IPS DF 6.9 (cell line): Measurements from ENCODE around the gene TMPRSS4.
A peak's percentile ranks its signal among the peaks of the same experiment; 100 is the strongest.

Experiments used
- DNase-seq: peaks from one replicate; pipeline ENCODE4 v3.0.0-alpha.2; 2013; ENCODE audit warnings: low read depth, low spot score
- H3K27ac ChIP-seq: one replicate; pipeline ENCODE4 v1.5.1; 2013; ENCODE audit warnings: low read length, control low read depth
- H3K27me3 ChIP-seq: 2 replicates; pipeline ENCODE4 v1.6.1; 2013; ENCODE audit warnings: mild to moderate bottlenecking, low read length; ENCODE audit not compliant: control insufficient read depth, insufficient read depth
- H3K36me3 ChIP-seq: 2 replicates; pipeline ENCODE4 v1.6.1; 2013; ENCODE audit warnings: low read length; ENCODE audit not compliant: control insufficient read depth, insufficient read depth
- H3K4me1 ChIP-seq: 2 replicates; pipeline ENCODE4 v1.6.1; 2013; ENCODE audit warnings: low read length; ENCODE audit not compliant: control insufficient read depth, insufficient read depth
- H3K4me3 ChIP-seq: 2 replicates; pipeline ENCODE4 v1.5.1; 2013; ENCODE audit warnings: mild to moderate bottlenecking, low read length
- H3K9me3 ChIP-seq: 2 replicates; pipeline ENCODE4 v1.6.1; 2013; ENCODE audit warnings: low read length, inconsistent platforms; ENCODE audit not compliant: control insufficient read depth, insufficient read depth
- WGBS: extraction: QIAGEN DNeasy Blood & Tissue Kit; methylation state at CpG from one replicate; pipeline ENCODE4 v1.1.7; 2013; ENCODE audit warnings: mixed read lengths, missing lambda C conversion rate; ENCODE audit not compliant: insufficient read length, insufficient coverage; 5-methylcytosine and 5-hydroxymethylcytosine counted together

Gene TMPRSS4

DNA sequence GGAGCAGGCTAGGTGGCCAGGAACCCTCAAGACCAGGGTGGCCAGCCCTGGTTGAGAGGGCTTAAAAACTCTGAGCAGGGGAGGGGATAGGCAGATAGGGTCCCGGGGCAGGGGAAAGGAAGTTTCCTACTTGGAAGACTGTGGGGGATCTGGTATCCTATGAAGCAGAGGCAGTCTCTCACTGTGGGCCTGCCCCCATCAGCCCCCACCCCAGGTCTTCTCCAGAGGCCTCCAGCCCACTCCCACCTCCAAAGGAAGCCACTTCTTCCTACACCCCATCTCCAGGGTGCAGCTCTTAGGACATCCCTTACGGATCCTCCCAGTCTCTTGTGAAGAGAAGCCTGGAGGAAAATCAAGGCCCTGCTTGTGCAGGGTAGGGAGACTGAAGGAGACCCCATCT lies 59.5 kb downstream of the TMPRSS4 start:
- no peaks in the 10 kb centered on the region for H3K36me3 ChIP-seq
- no peaks in the 10 kb centered on the region for H3K27me3 ChIP-seq
- no peak overlapping the region for H3K27ac ChIP-seq
- no CpG with 5 or more reads among the region's 2 CpGs for WGBS
- H3K4me1 ChIP-seq: no peaks in the 10 kb centered on the region; the same call in 1 of the 2 replicates
- no peak for DNase-seq
- H3K4me3 ChIP-seq: no peak overlapping the region
- H3K9me3 ChIP-seq: no peaks in the 10 kb centered on the region

DNA sequence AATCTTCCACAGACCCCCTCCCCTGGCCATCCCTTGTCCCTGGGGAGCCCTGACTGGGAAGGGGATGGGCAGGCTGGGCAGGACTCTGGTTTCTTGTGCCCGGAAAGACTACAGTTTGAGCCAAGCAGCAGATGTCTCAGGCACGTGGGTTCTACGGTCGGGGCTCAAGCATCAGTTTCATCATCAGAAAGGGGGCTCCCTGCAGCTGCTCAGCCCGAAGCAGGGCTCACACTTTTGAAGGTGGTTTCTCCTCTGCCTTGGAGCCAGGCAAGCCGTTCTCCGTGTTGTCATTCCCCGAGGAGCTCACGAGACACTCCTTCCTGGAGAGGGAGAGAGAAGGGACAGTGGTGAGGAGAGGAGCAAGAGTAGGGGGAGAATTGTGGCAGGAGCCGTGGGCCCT lies 59.9 kb downstream of the TMPRSS4 start:
- no peaks in the 10 kb centered on the region for H3K9me3 ChIP-seq
- no peaks in the 10 kb centered on the region for H3K36me3 ChIP-seq
- H3K4me1 ChIP-seq: no peaks in the 10 kb centered on the region; the same call in 1 of the 2 replicates
- H3K27me3 ChIP-seq: no peaks in the 10 kb centered on the region
- no peak overlapping the region for H3K27ac ChIP-seq
- H3K4me3 ChIP-seq: no peak overlapping the region
- no CpG with 5 or more reads among the region's 10 CpGs for WGBS
- no peak for DNase-seq

DNA sequence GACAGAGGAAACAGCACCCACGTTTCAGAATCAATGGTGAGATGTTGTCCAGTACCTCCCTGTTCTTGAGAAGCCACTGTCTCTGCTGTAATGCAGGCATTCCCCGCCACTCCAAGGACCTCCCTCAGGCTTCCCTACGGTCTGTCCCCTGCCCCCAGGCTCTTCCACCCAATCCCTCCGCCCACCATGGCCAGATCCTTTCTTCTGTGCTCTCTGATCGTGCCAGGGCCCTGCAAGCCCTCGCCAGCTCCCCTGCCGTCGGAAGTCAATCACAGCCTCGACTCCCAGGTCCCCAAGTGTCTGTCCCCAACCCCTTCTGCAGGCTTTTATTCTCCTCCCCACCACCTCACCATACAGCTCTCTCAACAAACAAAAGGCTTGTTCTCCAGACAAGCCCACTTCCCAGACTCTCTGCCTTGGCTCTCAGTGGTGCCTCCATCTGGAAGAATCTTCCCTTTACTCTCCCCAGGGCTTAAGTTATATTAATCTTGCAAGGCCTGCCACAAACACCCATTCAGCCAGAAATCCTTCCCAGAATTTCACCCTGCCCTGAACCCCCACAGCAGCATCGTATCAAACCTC lies 62.1 kb downstream of the TMPRSS4 start:
- no peak for DNase-seq
- no CpG with 5 or more reads among the region's 10 CpGs for WGBS
- Histone ChIP-seq H3K27ac (no peak overlapping the region), H3K4me1 (no peaks in the 10 kb centered on the region; the same call in 1 of the 2 replicates), H3K9me3 (no peaks in the 10 kb centered on the region), H3K27me3 (no peaks in the 10 kb centered on the region; the same call in 1 of the 2 replicates), H3K4me3 (no peak overlapping the region), H3K36me3 (no peaks in the 10 kb centered on the region)

DNA sequence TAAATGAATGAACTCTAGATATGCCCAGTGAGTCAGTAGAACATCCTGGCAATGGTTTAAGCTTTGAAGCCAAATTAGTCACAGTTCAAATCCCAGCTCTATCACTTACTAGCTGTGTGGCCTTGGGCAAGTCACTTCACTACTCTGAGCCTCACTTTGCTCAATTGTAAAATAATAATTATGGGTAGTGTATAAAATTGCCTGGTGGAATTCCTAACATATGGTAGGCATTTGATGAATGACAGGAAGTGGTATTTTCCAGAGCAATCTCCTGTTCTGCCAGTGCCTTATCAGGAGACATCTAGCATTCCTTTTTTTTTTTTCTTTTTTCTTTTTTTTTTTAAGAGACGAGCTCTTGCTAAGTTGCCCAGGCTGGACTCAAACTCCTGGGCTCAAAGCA lies 62.7 kb downstream of the TMPRSS4 start:
- Histone ChIP-seq H3K4me3 (no peak overlapping the region), H3K4me1 (no peaks in the 10 kb centered on the region; the same call in 1 of the 2 replicates), H3K36me3 (no peaks in the 10 kb centered on the region), H3K9me3 (no peaks in the 10 kb centered on the region), H3K27me3 (no peaks in the 10 kb centered on the region; the same call in 1 of the 2 replicates), H3K27ac (no peak overlapping the region)
- WGBS: no CpG with 5 or more reads among the region's 1 CpG
- no peak for DNase-seq

DNA sequence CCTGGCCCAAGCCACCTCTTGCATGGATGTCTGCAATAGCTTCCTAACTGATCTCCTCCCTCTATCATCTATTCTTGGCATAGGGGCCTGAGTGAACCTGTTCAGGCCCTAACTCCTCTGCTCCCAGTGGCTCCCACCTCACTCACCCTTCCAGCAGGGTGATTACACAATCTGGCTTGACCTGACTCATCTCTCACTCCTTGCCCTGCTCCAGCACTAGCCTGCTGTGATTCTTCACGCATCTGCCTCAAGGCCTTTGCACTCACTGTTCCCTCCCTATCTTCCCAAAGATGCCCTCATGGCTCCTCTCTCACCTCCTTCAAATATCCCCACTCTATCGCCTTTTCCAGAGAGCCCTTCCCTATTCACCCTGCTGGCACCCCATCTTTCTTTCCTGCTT lies 65.2 kb downstream of the TMPRSS4 start:
- DNase-seq: no peak
- Histone ChIP-seq H3K4me1 (no peaks in the 10 kb centered on the region; the same call in 1 of the 2 replicates), H3K27ac (no peak overlapping the region), H3K27me3 (peaks cover 5% of the 10 kb centered on the region; the same call in 1 of the 2 replicates), H3K9me3 (no peaks in the 10 kb centered on the region), H3K4me3 (no peak overlapping the region), H3K36me3 (no peaks in the 10 kb centered on the region)
- WGBS: no CpG with 5 or more reads among the region's 2 CpGs

DNA sequence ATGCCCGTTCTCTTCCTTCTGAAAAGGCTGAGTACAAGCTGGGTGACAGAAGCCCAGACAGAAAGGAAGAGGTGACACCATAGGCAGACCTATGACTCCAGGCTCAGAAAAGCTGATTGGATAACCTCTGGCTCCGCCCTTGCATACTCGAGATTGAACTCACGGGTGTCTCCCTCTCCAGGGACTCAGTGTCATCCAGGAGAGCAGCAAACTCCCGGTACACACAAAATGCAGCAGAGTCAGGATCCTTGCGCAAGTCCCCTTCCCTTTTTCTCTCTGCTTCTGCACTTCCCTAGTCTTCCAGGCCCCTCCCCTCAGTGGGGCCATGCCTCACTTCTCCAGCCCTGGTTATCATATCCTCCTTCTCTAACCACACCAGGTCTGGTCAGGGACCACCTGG lies 65.9 kb downstream of the TMPRSS4 start:
- DNase-seq: no peak
- WGBS: no CpG with 5 or more reads among the region's 6 CpGs
- no peak overlapping the region for H3K4me3 ChIP-seq

DNA sequence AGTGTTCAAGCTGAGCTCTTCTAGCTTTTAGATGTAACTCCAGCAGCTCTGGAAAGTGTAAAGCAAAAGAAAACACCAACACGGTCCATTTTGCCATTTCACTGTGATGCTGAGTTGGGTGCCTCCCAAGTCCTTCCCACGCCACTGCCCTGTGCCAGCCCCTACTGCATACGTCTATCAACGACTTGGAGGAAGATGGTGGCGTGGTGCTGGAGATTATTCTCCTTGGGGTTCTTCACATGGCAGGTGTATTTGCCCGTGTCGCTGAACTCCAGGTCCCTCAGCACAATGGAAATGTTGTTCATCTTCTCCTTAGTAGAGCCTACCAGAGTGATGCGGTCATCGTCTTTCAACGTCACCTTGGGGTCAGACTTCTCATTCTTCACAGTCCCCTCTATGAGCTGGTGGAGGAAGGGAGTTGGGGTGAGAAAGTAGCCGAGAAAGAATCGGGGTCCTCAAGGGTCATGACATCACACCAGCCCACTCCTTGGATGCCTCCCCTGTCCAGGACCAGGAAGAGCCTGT lies 66.8 kb downstream of the TMPRSS4 start:
- Histone ChIP-seq H3K9me3 (no peaks in the 10 kb centered on the region), H3K27ac (no peak overlapping the region), H3K4me3 (no peak overlapping the region), H3K36me3 (no peaks in the 10 kb centered on the region), H3K4me1 (no peaks in the 10 kb centered on the region; the same call in 1 of the 2 replicates), H3K27me3 (peaks cover 5% of the 10 kb centered on the region; the same call in 1 of the 2 replicates)
- no CpG with 5 or more reads among the region's 12 CpGs for WGBS
- DNase-seq: no peak

More for the DNA sequence above, 65.9 kb downstream of the TMPRSS4 start:
- no peaks in the 10 kb centered on the region for H3K9me3 ChIP-seq
- H3K36me3 ChIP-seq: no peaks in the 10 kb centered on the region
- peaks cover 5% of the 10 kb centered on the region; the same call in 1 of the 2 replicates for H3K27me3 ChIP-seq
- no peaks in the 10 kb centered on the region; the same call in 1 of the 2 replicates for H3K4me1 ChIP-seq
- no peak overlapping the region for H3K27ac ChIP-seq

DNA sequence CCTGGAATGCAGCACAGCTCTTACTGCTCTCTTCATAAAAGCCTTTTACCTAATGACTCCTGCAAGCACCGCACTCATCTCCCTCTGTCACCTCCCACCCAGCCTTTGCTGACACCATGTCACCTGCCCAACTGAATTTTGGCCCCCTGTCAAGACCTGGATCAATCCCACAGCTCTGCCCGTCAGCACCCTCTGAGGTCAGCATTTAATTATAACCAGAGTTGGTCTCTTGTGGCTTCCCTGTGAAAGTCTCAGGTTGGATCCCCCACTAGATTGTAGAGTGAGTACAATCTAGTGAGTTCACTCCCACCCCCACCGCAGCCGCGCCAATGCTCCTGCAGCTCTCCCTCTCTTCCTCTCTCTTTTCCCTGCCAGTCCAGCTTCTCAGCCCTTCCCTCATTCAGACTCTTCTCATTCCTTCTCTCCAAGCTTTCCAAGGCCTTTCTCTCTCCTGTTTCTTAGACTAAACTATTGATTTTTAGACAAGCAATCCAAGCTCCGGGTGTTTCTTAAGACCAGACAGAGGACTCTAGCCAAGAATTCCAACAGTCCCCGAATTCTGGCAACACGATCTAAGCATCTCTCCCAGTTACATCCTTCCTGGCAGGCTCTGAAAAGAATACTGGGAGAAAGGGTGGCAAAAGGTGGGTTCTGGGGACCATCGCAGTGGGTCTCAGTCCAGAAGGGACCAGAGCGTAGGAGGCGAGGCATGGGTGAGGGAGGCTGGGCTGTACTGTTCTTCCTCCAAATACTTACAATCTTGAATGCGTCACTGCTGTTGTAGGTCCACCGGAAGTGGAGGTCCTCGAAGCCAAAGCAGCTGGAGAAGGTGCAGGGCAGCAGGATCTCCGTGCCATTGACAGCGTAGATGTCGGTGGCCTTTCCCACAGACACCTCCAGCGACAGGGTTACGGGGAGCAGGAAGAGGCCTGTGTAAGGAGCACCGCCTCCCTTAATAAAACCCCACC lies 67.7 kb downstream of the TMPRSS4 start:
- Histone ChIP-seq H3K27me3 (peaks cover 5% of the 10 kb centered on the region; the same call in 1 of the 2 replicates), H3K9me3 (no peaks in the 10 kb centered on the region), H3K4me1 (peaks cover 1% of the 10 kb centered on the region; the same call in 1 of the 2 replicates), H3K27ac (no peak overlapping the region), H3K36me3 (no peaks in the 10 kb centered on the region), H3K4me3 (no peak overlapping the region)
- DNase-seq: no peak
- no CpG with 5 or more reads among the region's 20 CpGs for WGBS

DNA sequence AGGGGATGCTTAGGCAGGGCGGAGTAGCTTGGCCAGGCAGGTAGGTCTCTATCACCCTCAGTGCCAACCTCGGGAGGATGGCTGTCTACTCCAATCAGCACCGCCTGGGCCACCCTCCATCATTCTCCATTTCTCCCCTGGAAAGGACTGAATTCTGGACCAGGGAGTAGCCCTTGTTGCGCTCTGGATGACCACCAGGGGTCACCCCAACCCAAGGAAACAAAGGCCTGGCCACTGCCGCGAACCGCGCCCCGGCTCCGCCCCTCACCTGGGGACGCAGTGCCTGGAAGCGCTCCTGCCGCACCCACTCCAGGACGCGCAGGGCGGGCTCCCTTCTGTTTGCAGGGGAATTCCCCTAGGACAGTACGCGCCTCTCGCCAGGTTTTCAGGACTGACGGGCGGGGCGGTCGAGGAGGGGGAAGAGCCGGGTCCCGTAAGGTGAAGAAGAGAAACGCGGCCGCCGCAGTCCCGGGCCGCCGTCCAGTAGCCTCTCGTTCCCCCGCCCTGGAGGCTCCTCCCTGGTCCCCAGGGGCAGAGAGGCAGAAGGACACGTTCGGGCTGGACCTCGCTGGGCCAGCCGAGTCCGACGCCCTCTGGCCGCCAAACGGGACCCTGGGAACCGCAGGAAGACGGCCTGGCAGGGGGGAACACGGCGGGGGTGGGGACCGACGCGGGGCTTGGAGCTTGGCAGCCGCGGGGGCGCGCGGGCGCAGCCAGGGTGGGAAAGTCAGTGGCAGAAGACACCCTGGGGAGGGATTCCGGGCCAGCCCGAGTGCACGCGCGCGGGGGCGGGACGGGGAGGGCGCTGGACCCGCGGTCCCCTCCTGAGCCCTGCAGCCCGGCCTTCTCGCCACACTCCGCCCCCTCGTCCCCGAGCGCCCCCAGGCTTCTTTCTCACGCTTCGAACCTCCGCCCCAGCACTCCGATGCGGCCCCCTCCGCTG lies 68.7 kb downstream of the TMPRSS4 start:
- Histone ChIP-seq H3K4me1 (peaks cover 1% of the 10 kb centered on the region; the same call in 1 of the 2 replicates), H3K27ac (no peak overlapping the region), H3K9me3 (no peaks in the 10 kb centered on the region), H3K36me3 (no peaks in the 10 kb centered on the region), H3K4me3 (peak overlapping the region; percentile 65; the same call in 1 of the 2 replicates), H3K27me3 (peaks cover 8% of the 10 kb centered on the region; the same call in 1 of the 2 replicates)
- no CpG with 5 or more reads among the region's 78 CpGs for WGBS
- peak; percentile 76 for DNase-seq
